GM12872 (cell line): ENCODE results near the gene SLCO3A1.

ENCODE experiments used
- TF ChIP-seq, protein P1 (sequence below): IDR thresholded peaks from 3 replicates; pipeline ENCODE4 v1.5.1; 2011; ENCODE audit warnings: low read depth, mild to moderate bottlenecking, low read length, moderate library complexity; ENCODE audit not compliant: insufficient read depth

The SLCO3A1 gene

DNA sequence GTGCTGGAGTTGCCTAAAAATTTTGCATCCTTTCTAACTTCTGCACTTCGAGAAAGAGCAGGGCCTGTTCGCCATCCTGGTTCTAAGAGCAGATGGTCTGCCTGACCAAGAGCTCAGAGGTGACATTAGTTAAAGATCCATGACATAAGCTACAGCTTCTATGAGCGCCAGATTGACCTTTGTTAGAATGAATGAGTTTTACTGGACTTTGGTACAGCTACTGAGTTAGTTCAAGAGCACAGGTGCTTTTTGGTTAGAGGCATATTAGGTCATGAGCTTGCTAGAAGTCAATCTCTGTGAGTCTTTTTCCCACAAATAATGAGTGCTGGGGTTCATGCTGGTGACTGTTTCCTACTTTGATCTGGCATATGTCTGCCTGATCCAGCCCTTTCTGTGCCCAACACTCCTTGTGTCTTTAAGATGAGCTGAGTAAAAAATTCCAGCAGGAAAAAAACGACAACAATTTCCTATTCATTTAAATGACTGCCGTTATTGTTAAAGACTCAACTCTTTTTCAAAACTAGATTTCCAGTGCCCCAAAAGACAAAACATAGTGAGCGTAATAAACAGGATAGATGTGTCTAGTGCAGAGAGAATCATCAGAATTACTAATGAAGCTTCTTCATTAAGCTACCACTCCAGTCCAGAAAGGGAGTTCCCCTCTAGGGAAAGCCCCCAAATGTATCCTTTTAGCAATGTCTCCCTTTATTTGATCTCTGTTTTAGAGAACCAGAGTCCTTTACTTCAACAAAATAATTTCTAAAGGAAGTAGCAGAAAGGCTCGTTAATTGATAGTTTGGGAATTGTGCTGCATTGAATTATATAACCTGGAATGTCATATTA lies 152.9 kb downstream of the SLCO3A1 start:
- TF ChIP-seq, protein P1, sequence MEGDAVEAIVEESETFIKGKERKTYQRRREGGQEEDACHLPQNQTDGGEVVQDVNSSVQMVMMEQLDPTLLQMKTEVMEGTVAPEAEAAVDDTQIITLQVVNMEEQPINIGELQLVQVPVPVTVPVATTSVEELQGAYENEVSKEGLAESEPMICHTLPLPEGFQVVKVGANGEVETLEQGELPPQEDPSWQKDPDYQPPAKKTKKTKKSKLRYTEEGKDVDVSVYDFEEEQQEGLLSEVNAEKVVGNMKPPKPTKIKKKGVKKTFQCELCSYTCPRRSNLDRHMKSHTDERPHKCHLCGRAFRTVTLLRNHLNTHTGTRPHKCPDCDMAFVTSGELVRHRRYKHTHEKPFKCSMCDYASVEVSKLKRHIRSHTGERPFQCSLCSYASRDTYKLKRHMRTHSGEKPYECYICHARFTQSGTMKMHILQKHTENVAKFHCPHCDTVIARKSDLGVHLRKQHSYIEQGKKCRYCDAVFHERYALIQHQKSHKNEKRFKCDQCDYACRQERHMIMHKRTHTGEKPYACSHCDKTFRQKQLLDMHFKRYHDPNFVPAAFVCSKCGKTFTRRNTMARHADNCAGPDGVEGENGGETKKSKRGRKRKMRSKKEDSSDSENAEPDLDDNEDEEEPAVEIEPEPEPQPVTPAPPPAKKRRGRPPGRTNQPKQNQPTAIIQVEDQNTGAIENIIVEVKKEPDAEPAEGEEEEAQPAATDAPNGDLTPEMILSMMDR, result no peak

DNA sequence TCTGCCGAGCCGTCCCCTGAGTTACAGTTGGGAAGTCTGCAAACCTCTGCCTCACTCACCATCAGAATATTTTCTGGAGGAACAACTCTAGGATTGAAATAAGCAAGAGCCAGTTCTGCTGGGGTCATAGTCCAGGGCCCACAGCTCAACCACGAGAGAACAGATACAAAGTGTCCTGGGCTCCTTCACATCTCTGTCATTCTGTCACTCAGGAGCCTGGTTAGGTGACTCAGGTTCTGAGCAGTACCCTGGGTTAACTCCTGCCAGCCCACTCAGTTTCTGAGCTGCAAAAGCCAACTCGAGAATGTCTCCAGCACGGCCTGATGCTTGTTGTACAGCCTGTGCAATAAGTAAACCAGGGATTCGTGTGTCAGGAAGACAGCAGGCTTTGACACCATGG lies 155.7 kb downstream of the SLCO3A1 start:
- TF ChIP-seq, protein P1, result no peak

DNA sequence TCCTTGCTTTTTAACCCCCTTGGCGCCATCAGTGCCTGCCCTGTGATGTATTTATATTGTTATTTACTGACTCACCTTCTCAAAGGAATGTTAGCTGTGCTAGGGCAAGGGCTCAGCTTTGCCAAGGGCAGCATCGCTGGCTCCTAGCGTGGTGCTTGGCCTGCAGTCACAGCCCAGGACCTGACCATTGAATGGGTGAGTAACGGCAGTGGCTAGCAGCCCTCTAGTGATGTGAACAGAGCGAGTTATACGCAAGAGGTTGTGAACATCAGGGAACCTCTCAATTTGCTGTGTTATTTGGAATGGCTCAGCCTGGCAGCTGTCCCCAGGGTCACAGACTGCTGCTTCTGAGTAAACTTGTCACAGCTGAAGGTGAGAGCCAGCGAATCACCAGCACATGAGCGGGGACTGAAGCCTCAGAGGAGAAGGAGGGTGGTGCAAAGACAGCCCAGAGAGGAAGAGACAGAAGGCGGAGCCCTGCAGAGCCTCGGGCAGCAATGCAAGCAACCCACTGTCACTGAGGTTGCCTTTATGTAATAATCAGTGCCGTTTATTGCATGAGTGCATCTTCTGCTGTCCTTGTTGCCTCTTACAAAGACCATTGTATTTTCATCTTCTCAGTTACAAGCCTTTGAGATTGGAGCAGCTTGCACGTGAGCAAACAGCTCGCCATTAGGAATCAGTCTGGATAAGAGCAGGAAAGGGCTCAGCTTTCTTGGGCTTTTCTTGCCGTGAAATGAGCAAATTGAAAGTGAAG lies 158.3 kb downstream of the SLCO3A1 start:
- TF ChIP-seq, protein P1, result no peak

DNA sequence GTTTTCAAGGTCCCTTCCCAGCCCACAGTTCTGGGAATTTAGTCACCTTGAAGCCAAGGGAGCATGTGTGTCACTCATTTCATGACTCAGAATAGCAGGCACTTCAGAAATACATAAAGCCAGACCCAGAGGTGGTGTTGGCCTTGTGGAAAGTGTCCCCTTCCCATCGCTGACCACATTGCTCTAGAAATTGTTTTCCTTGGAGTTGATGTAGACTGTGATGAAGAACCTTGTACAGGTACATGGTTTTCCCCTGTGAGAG lies 158.8 kb downstream of the SLCO3A1 start:
- TF ChIP-seq, protein P1, result no peak

DNA sequence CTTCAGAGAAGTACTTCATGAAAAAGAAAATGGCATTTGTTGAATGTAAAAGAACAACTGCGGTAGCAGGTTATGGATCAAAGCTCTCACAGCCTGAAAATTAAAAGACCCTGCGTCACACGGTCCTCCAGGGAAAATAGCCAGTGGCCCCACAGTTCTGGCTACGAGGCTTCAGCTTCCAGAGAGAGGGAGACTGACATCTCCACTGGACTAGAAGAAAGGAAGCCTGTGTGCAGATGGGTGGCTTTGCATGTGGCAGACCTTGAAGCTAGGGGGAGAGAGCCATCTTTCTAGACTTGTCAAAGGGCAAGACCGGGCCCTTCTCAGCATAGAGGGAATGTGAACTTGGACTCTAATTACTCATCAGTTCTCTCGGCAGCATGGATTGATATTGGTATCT lies 159.4 kb downstream of the SLCO3A1 start:
- TF ChIP-seq, protein P1, result no peak

DNA sequence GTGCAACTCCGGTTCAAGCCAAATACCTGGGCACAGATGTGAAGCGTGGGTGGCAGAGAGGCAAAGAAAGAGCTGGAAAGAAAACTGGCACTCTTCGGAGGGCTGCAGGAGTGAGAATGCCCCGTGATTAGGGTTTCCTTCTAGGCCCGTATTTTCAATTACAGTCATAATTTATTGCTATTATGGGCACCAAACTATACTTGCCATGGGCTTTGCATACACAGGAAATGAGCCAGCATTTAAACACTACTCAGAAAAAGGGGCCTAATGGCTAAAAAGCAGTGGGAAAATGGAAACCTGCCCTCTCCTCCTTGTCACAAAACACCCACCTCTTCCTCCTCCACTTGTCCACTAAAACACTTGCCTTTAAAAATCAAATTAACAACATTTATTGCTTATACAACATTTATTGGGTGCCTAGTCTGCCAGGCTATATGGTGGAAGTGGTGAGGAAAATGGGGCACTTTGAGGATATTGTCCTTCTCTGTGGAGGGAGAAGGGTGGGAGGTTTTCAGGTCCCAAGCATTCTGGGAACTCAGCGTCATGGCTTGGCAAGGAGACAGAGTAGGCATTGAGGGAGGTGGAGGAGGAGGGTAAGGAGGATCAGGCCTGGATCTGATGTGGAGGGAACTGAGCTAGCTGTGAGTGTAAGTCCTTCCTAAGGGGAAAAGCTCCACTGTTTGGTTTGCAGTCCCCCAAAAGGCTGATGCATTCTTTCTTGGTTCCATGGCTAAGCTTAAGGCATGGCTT lies 160.9 kb downstream of the SLCO3A1 start:
- TF ChIP-seq, protein P1, result no peak

DNA sequence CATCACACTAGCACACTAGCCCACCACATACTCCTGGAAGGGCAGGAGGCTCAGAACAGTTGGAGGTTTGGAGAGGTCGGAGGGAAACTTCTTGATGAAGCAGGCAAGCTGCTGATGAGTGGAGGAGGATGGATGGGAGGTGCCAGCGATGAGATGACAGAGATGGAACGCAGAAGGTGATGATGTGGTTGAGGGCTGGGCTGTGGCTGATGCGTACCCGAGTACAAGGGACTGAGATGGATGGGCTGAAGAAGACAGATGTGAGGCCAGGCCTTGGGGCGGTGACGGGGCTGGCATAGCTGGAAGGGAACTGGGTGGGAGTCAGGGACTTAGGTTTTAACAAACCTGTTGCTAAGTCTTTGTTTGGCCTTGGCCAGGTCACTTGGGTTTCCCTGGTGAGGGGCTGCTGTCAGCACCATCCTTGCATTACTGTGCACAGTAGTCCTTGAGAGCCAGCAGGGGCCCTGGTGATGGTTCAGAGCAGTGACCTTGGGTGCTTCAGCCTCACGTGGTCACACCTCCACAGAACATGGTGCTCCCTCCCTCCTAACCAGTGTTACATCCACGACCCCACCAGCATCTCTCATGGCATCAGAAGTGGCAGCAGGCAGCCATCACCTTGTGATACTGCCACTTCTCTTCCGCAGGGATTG lies 164.5 kb downstream of the SLCO3A1 start:
- TF ChIP-seq, protein P1, result no peak
